ENCODE data around the gene MLLT10. TPM values are rescaled to one million over a fixed set of nuclear protein-coding genes. Genes with fewer than 3 reads are reported as not detected.
"Not testable (repeated sequence)": the region's sequence is repeated elsewhere in the genome, so short reads cannot be mapped to it uniquely, and the experiment has no call there.

Gene MLLT10
- total and polyA plus RNA-seq, 9 donors, result 20.7 to 30.6 (median 25.5) TPM

DNA sequence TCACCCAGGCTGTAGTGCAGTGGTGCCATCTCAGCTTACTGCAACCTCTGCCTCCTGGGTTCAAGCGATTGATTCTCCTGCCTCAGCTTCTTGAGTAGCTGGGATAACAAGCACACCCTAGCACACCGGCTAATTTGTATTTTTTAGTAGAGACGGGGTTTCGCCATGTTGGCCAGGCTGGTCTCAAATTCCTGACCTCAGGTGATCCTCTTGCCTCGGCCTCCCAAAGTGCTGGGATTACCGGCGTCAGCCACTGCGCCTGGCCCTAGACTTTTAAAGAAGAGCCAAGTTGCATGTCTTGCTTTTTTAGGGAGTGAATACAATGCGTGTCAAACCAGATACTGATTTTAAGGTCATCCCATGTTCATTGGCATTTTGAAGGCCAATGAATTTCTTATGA is 1.9 kb downstream of the MLLT10 start:
- 75% methylated on average over 6 of the region's 9 CpGs for WGBS (ENCODE audit: insufficient coverage)
- not testable (repeated sequence) for DNase-seq; H3K27me3 ChIP-seq (ENCODE audit: control insufficient read depth, insufficient read depth, low read length); H3K4me1 ChIP-seq (ENCODE audit: control insufficient read depth, insufficient read depth, low read length); H3K9me3 ChIP-seq (replicated peaks; ENCODE audit: control insufficient read depth, low read depth, low read length); H3K27ac ChIP-seq (ENCODE audit: low read length); H3K4me3 ChIP-seq (ENCODE audit: low read length)
- peaks cover 19% of the 10 kb centered on the region for H3K36me3 ChIP-seq (ENCODE audit: control insufficient read depth, insufficient read depth, low read length)

DNA sequence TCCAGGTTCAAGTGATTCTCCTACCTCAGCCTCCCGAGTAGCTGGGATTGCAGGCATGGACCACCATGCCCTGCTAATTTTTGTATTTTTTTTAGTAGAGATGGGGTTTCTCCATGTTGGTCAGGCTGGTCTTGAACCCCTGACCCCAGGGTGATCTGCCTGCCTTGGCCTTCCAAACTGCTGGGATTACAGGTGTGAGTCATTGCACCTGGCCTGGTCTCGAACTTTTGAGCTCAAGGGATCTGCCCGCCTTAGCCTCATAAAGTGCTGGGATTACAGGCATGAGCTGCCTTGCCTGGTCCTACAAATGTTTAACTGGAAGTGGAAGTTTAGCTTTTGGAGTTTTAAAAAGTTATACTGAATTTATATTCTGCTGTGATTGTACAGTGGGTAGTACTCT is 2.8 kb downstream of the MLLT10 start:
- no peak for DNase-seq
- Histone ChIP-seq H3K27me3 (ENCODE audit: control insufficient read depth, insufficient read depth, low read length) (no peaks in the 10 kb centered on the region), H3K36me3 (ENCODE audit: control insufficient read depth, insufficient read depth, low read length) (peaks cover 26% of the 10 kb centered on the region), H3K9me3 (replicated peaks; ENCODE audit: control insufficient read depth, low read depth, low read length) (no peaks in the 10 kb centered on the region), H3K4me3 (ENCODE audit: low read length) (no peak overlapping the region), H3K4me1 (ENCODE audit: control insufficient read depth, insufficient read depth, low read length) (peaks cover 6% of the 10 kb centered on the region), H3K27ac (ENCODE audit: low read length) (no peak overlapping the region)
- no CpG with 5 or more reads among the region's 3 CpGs for WGBS (ENCODE audit: insufficient coverage)

DNA sequence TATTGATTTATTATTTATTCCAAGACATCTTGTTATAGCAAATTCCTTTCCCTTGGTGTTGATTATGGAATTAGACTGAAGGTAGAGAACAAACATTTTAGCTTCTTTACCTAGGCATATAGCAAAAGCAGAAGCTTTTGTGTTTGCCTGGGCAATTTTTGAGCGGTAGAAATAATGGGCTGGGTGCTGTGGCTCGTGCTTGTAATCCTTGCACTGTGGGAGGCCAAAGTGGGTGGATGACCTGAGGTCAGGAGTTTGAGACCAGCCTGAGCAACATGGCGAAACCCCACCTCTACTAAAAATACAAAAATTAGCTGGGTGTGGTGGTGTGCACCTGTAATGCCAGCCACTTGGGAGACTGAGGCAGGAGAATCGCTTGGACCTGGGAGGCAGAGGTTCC is 6.7 kb downstream of the MLLT10 start:
- not testable (repeated sequence) for H3K27ac ChIP-seq (ENCODE audit: low read length); H3K27me3 ChIP-seq (ENCODE audit: control insufficient read depth, insufficient read depth, low read length); H3K4me3 ChIP-seq (ENCODE audit: low read length); DNase-seq; H3K9me3 ChIP-seq (replicated peaks; ENCODE audit: control insufficient read depth, low read depth, low read length); H3K4me1 ChIP-seq (ENCODE audit: control insufficient read depth, insufficient read depth, low read length)
- WGBS (ENCODE audit: insufficient coverage), result 95% methylated on average over 3 of the region's 4 CpGs
- H3K36me3 ChIP-seq (ENCODE audit: control insufficient read depth, insufficient read depth, low read length), result peaks cover 56% of the 10 kb centered on the region

GRCh38 chr10:21547246-21547645 is 13.2 kb downstream of the MLLT10 start:
- H3K9me3 ChIP-seq (replicated peaks; ENCODE audit: control insufficient read depth, low read depth, low read length), result no peaks in the 10 kb centered on the region
- DNase-seq, result no peak
- 100% methylated on average over 3 of the region's 6 CpGs for WGBS (ENCODE audit: insufficient coverage)
- no peak overlapping the region for H3K27ac ChIP-seq (ENCODE audit: low read length)
- H3K4me1 ChIP-seq (ENCODE audit: control insufficient read depth, insufficient read depth, low read length), result no peaks in the 10 kb centered on the region
- H3K27me3 ChIP-seq (ENCODE audit: control insufficient read depth, insufficient read depth, low read length), result no peaks in the 10 kb centered on the region
- peaks cover 51% of the 10 kb centered on the region for H3K36me3 ChIP-seq (ENCODE audit: control insufficient read depth, insufficient read depth, low read length)
- no peak overlapping the region for H3K4me3 ChIP-seq (ENCODE audit: low read length)

DNA sequence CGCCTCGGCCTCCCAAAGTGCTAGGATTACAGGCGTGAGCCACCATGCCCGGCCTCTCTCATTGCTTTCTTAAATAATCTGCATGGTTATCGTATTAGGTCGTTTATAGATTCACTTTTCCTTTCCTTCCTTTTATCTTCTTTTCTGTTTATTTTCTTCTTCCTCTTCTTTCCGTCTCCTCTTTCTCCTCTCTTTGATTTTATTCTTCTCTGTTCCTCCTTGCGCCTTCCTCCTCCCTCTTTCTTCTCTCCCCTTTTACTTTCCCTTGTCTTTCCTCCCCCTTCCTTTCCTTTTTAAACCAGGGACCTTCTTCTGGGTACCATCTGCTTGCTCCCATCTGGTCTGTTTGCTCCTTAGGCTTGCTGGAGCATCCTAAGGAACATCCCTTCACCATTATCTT is 18.6 kb downstream of the MLLT10 start:
- no peak for DNase-seq
- WGBS (ENCODE audit: insufficient coverage), result 93% methylated on average over 8 of the region's 8 CpGs
- H3K9me3 ChIP-seq (replicated peaks; ENCODE audit: control insufficient read depth, low read depth, low read length), result no peaks in the 10 kb centered on the region
- no peaks in the 10 kb centered on the region for H3K4me1 ChIP-seq (ENCODE audit: control insufficient read depth, insufficient read depth, low read length)
- peaks cover 47% of the 10 kb centered on the region for H3K36me3 ChIP-seq (ENCODE audit: control insufficient read depth, insufficient read depth, low read length)
- H3K27ac ChIP-seq (ENCODE audit: low read length), result no peak overlapping the region
- H3K4me3 ChIP-seq (ENCODE audit: low read length), result no peak overlapping the region
- H3K27me3 ChIP-seq (ENCODE audit: control insufficient read depth, insufficient read depth, low read length), result no peaks in the 10 kb centered on the region

DNA sequence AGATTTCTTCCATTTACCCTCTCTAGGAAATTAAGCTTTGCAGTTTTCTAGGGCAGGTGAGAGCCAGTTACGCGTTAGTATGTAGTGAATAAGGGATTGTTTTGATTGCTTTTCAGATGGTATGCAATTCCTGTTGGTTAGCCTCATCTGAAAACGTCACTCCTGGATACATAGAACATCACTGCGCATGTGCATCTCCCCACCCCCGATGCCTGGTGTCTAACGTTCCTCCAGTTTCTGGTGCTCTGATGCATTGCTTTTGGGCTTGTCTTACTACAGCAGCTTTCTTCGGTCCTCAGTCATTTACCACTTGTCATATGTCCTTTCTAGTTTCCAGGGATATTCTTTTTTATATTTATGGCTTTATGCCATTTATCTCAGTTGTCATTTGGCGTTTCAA is 22.5 kb downstream of the MLLT10 start:
- WGBS (ENCODE audit: insufficient coverage), result 83% methylated on average over 3 of the region's 8 CpGs

GRCh38 chr10:21558984-21559383 is 25.0 kb downstream of the MLLT10 start:
- H3K4me3 ChIP-seq (ENCODE audit: low read length); DNase-seq; H3K9me3 ChIP-seq (replicated peaks; ENCODE audit: control insufficient read depth, low read depth, low read length); H3K27me3 ChIP-seq (ENCODE audit: control insufficient read depth, insufficient read depth, low read length); H3K27ac ChIP-seq (ENCODE audit: low read length); H3K4me1 ChIP-seq (ENCODE audit: control insufficient read depth, insufficient read depth, low read length): not testable (repeated sequence)
- peaks cover 46% of the 10 kb centered on the region for H3K36me3 ChIP-seq (ENCODE audit: control insufficient read depth, insufficient read depth, low read length)
- 100% methylated on average over 1 of the region's 7 CpGs for WGBS (ENCODE audit: insufficient coverage)

More for the DNA sequence above, 22.5 kb downstream of the MLLT10 start:
- H3K9me3 ChIP-seq (replicated peaks; ENCODE audit: control insufficient read depth, low read depth, low read length), result no peaks in the 10 kb centered on the region
- H3K4me3 ChIP-seq (ENCODE audit: low read length), result no peak overlapping the region
- H3K4me1 ChIP-seq (ENCODE audit: control insufficient read depth, insufficient read depth, low read length), result no peaks in the 10 kb centered on the region
- no peaks in the 10 kb centered on the region for H3K27me3 ChIP-seq (ENCODE audit: control insufficient read depth, insufficient read depth, low read length)
- H3K27ac ChIP-seq (ENCODE audit: low read length), result no peak overlapping the region
- peaks cover 53% of the 10 kb centered on the region for H3K36me3 ChIP-seq (ENCODE audit: control insufficient read depth, insufficient read depth, low read length)
- no peak for DNase-seq

DNA sequence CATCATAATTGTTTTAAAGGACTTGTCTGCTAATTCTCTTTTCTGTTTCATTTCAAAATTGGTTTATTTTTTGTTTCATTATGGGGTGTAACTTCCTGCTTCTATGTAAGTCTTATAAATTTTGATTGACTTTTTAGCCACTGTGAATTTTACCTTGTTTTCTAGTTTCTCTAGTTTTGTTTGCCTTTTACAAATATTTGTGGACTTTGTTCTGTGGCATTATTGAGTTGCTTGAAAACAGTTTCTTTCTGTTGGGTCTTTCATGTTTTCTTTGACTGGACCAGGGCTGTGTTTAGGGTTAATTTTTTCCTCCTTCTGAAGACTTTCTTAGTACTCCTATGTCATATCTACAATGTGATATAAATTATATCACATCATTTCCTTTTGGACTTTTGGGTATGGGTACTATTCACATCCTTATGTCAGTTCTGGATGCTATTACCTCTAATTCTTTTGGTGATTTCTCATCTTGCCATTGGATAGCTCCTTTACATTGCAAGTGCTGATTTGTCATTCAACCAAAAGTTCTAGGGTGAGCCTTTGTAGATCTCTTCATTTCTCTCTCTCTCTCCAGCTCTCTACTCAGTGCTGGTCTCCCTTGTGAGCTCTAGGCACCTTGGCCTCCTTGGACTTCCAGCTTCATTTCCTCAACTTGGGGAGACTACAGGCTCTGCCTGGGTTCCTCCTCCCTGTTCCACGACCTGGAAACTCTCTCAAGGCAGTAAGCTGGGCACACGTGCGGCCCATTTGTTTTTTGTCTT is 36.9 kb downstream of the MLLT10 start:
- no peaks in the 10 kb centered on the region for H3K9me3 ChIP-seq (replicated peaks; ENCODE audit: control insufficient read depth, low read depth, low read length)
- no peaks in the 10 kb centered on the region for H3K4me1 ChIP-seq (ENCODE audit: control insufficient read depth, insufficient read depth, low read length)
- H3K4me3 ChIP-seq (ENCODE audit: low read length), result no peak overlapping the region
- DNase-seq, result no peak
- H3K27ac ChIP-seq (ENCODE audit: low read length), result no peak overlapping the region
- H3K27me3 ChIP-seq (ENCODE audit: control insufficient read depth, insufficient read depth, low read length), result no peaks in the 10 kb centered on the region
- WGBS (ENCODE audit: insufficient coverage), result no CpG with 5 or more reads among the region's 3 CpGs
- H3K36me3 ChIP-seq (ENCODE audit: control insufficient read depth, insufficient read depth, low read length), result no peaks in the 10 kb centered on the region

GRCh38 chr10:21572578-21572977 is 38.5 kb downstream of the MLLT10 start:
- peak; percentile 9 for DNase-seq
- H3K4me1 ChIP-seq (ENCODE audit: control insufficient read depth, insufficient read depth, low read length), result no peaks in the 10 kb centered on the region
- H3K9me3 ChIP-seq (replicated peaks; ENCODE audit: control insufficient read depth, low read depth, low read length), result no peaks in the 10 kb centered on the region
- no peak overlapping the region for H3K27ac ChIP-seq (ENCODE audit: low read length)
- H3K27me3 ChIP-seq (ENCODE audit: control insufficient read depth, insufficient read depth, low read length), result no peaks in the 10 kb centered on the region
- no peak overlapping the region for H3K4me3 ChIP-seq (ENCODE audit: low read length)
- no CpG with 5 or more reads among the region's 3 CpGs for WGBS (ENCODE audit: insufficient coverage)
- peaks cover 3% of the 10 kb centered on the region for H3K36me3 ChIP-seq (ENCODE audit: control insufficient read depth, insufficient read depth, low read length)

DNA sequence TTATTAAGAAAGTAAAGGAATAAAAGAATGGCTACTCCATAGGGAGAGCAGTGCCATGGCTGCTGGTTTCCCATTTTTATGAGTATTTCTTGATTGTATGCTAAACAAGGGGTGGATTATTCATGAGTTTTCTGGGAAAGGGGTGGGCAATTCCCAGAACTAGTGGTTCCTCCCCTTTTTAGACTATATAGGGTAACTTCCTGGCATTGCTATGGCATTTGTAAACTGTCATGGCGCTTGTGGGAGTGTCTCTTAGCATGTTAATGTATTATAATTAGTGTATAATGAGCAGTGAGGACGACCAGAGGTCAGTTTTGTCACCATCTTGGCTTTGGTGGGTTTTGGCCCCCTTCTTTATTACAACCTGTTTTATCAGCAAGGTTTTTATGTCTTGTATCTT is 40.5 kb downstream of the MLLT10 start:
- H3K4me1 ChIP-seq (ENCODE audit: control insufficient read depth, insufficient read depth, low read length); H3K4me3 ChIP-seq (ENCODE audit: low read length); H3K9me3 ChIP-seq (replicated peaks; ENCODE audit: control insufficient read depth, low read depth, low read length); DNase-seq; H3K27ac ChIP-seq (ENCODE audit: low read length); H3K27me3 ChIP-seq (ENCODE audit: control insufficient read depth, insufficient read depth, low read length); H3K36me3 ChIP-seq (ENCODE audit: control insufficient read depth, insufficient read depth, low read length): not testable (repeated sequence)
- no CpG with 5 or more reads among the region's 2 CpGs for WGBS (ENCODE audit: insufficient coverage)

- Histone ChIP-seq H3K27me3 (ENCODE audit: control insufficient read depth, insufficient read depth, low read length) (no peaks in the 10 kb centered on the region), H3K36me3 (ENCODE audit: control insufficient read depth, insufficient read depth, low read length) (peaks cover 7% of the 10 kb centered on the region), H3K27ac (ENCODE audit: low read length) (no peak overlapping the region), H3K4me1 (ENCODE audit: control insufficient read depth, insufficient read depth, low read length) (no peaks in the 10 kb centered on the region), H3K9me3 (replicated peaks; ENCODE audit: control insufficient read depth, low read depth, low read length) (no peaks in the 10 kb centered on the region), H3K4me3 (ENCODE audit: low read length) (no peak overlapping the region)
- DNase-seq, result no peak
- no CpG with 5 or more reads among the region's 5 CpGs for WGBS (ENCODE audit: insufficient coverage)
These were observed 45.3 kb downstream of the MLLT10 start for GRCh38 chr10:21579291-21579690.
